GM12891 (cell line): ENCODE measurements around the gene ACBD6.

Experiments used
- PAX5 ChIP-seq: IDR thresholded peaks from 2 replicates; pipeline ENCODE4 v1.6.1; 2011; ENCODE audit warnings: low read length, moderate library complexity, mild to moderate bottlenecking; ENCODE audit not compliant: insufficient read depth, severe bottlenecking
- TAF1 ChIP-seq: IDR thresholded peaks from 2 replicates; pipeline ENCODE4 v1.6.1; 2011; ENCODE audit warnings: low read depth, low read length, control low read depth

- TF ChIP-seq PAX5: no peak
- no peak for TF ChIP-seq TAF1
Measured at GRCh38 chr1:180510882-180511281, 8.5 kb upstream of the ACBD6 start.
